ENCODE data around the gene TRMT1.

DNA sequence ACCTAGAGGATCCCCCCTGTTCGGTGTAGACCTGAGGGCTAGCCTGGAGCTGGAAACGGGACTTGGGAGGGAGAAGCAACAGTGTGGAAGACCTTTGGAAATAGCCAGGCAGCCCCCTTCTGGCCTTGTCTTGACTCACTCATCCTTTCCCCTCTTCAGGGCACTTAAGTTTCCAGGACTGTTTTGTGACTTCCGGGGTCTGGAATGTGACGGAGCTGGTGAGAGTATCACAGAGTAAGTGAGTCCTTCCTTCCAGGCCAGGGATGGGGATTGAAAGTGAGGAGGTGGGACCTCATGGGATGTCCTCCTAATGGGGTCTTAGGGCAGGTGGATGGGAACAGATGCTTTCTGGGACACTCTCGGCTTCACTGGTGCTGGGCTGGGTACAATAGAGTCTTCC lies 43.3 kb downstream of the TRMT1 start:
- TF ChIP-seq, protein P1, sequence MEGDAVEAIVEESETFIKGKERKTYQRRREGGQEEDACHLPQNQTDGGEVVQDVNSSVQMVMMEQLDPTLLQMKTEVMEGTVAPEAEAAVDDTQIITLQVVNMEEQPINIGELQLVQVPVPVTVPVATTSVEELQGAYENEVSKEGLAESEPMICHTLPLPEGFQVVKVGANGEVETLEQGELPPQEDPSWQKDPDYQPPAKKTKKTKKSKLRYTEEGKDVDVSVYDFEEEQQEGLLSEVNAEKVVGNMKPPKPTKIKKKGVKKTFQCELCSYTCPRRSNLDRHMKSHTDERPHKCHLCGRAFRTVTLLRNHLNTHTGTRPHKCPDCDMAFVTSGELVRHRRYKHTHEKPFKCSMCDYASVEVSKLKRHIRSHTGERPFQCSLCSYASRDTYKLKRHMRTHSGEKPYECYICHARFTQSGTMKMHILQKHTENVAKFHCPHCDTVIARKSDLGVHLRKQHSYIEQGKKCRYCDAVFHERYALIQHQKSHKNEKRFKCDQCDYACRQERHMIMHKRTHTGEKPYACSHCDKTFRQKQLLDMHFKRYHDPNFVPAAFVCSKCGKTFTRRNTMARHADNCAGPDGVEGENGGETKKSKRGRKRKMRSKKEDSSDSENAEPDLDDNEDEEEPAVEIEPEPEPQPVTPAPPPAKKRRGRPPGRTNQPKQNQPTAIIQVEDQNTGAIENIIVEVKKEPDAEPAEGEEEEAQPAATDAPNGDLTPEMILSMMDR (IDR thresholded peaks at IDR 0.05) = no peak
- TF ChIP-seq POLR2A (IDR thresholded peaks at IDR 0.05) = no peak

Data from uterus (tissue), 2 donors.